ENCODE results near the gene DCXR. TPM values are rescaled to one million over a fixed set of nuclear protein-coding genes. Genes with fewer than 3 reads are reported as not detected.

The DCXR gene
- total RNA-seq, 1 donor from 2014 or later, result 138 TPM

DNA sequence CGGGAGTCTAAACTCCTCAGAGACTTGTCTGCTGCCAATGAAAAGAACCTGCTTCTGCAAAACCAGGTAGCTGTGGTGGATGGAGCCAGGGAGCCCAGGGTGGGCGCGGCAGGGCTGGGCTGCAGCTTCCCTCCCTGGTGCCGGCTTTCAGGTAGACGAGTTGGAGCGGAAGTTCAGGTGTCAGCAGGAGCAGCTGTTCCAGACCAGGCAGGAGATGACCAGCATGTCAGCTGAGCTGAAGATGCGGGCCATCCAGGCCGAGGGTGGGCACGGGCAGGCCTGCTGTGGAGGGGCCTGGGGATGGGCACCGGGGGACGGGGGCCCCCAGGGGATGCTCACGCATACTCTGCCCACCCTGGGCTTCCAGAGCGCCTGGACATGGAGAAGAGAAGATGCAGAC is 9.3 kb downstream of the DCXR start:
- no peak overlapping the region for H3K27ac Mint-ChIP-seq
- H3K36me3 Mint-ChIP-seq (ENCODE audit: low read depth), result peaks cover 4% of the 10 kb centered on the region
- H3K4me1 Mint-ChIP-seq (ENCODE audit: low read depth), result peaks cover 11% of the 10 kb centered on the region
- H3K27me3 Mint-ChIP-seq (ENCODE audit: low read depth), result no peaks in the 10 kb centered on the region
- intact Hi-C loops (cut with micrococcal nuclease), result loop anchor here (10.0 kb wide), 1 partner anchor 207 kb away; no protein-coding TSS in a partner anchor
- no peak for DNase-seq (ENCODE audit: low spot score)
- no peak overlapping the region for H3K4me3 Mint-ChIP-seq (ENCODE audit: low read depth)
- H3K9me3 Mint-ChIP-seq, result no peaks in the 10 kb centered on the region

GRCh38 chr17:82025401-82026107 is 11.9 kb downstream of the DCXR start:
- Mint-ChIP-seq H3K27ac (no peak overlapping the region), H3K4me1 (ENCODE audit: low read depth) (peaks cover 17% of the 10 kb centered on the region), H3K36me3 (ENCODE audit: low read depth) (peaks cover 4% of the 10 kb centered on the region), H3K4me3 (ENCODE audit: low read depth) (no peak overlapping the region), H3K27me3 (ENCODE audit: low read depth) (no peaks in the 10 kb centered on the region), H3K9me3 (no peaks in the 10 kb centered on the region)
- no peak for DNase-seq (ENCODE audit: low spot score)
- intact Hi-C loops (cut with micrococcal nuclease), result loop anchor here (10.0 kb wide), 1 partner anchor 209 kb away; no protein-coding TSS in a partner anchor

- DNase-seq (ENCODE audit: low spot score), result no peak
- Mint-ChIP-seq H3K27ac (no peak overlapping the region), H3K36me3 (ENCODE audit: low read depth) (peaks cover 4% of the 10 kb centered on the region), H3K4me1 (ENCODE audit: low read depth) (peaks cover 17% of the 10 kb centered on the region), H3K27me3 (ENCODE audit: low read depth) (no peaks in the 10 kb centered on the region), H3K4me3 (ENCODE audit: low read depth) (no peak overlapping the region), H3K9me3 (no peaks in the 10 kb centered on the region)
- intact Hi-C loops (cut with micrococcal nuclease), result loop anchor here (5.0 to 10.0 kb wide), 2 partner anchors 98 to 210 kb away; partner anchors contain the start of gene MAFG
Measured at GRCh38 chr17:82024859-82025258, 12.6 kb downstream of the DCXR start.

DNA sequence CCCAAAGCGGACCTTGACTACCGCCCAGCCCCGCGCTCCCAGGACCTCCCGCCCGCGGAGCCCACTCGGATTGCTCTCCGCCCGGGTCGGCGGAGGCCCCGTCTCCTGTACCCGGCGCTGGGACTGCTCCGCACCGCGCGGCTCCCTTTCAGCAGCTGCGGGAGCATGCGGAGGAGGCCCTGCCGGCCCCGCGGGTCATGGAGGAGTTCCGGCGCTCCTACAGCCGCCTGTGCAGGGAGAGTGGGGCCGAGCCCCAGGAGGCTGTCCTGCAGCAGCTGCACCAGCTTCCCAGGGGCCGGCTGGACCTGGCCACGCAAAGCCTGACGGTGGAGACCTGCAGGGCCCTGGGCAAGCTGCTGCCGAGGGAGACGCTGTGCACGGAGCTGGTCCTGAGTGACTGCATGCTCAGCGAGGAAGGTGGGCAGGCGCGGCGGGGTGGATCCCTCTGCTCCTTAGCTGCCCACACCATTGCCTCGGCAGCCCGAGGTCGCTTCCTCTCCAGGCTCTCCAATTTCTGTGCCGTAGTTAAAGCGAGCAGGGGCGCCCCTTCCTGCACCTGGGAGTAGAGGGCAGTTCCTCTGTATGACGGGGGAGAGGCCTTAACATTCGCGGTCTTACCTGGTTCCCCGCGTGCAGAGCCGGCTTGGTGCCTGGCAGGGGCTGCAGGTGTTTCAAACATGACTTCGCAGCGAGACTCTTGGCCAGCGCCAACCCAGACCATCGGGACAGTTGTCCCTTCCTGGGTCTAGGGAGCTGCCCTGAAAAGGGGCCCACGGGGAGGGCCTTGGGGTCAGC is 13.9 kb downstream of the DCXR start:
- Mint-ChIP-seq H3K4me3 (ENCODE audit: low read depth) (peak overlapping the region; percentile 84), H3K27ac (no peak overlapping the region), H3K27me3 (ENCODE audit: low read depth) (no peaks in the 10 kb centered on the region), H3K9me3 (no peaks in the 10 kb centered on the region), H3K4me1 (ENCODE audit: low read depth) (peaks cover 15% of the 10 kb centered on the region), H3K36me3 (ENCODE audit: low read depth) (peaks cover 3% of the 10 kb centered on the region)
- intact Hi-C loops (cut with micrococcal nuclease), result loop anchor here (1.0 to 10.0 kb wide), 4 partner anchors 14 to 211 kb away; partner anchors contain the start of genes DCXR, MAFG and P4HB
- DNase-seq (ENCODE audit: low spot score), result no peak

GRCh38 chr17:82022981-82023446 is 14.5 kb downstream of the DCXR start, which contains the start of gene LRRC45:
Gene LRRC45, plus strand, starts transcription at chr17:82023305. Its CDS starts 339 bp downstream, at chr17:82023644.
- peak; percentile 100 for DNase-seq (ENCODE audit: low spot score)
- H3K4me3 Mint-ChIP-seq (ENCODE audit: low read depth), result peak within 1 kb of the TSS; percentile 84
- intact Hi-C loops (cut with micrococcal nuclease), result loop anchor here (1.0 to 10.0 kb wide), 4 partner anchors 14 to 212 kb away; partner anchors contain the start of genes DCXR, MAFG and P4HB
- peaks cover 15% of the 10 kb centered on the region for H3K4me1 Mint-ChIP-seq (ENCODE audit: low read depth)
- H3K27me3 Mint-ChIP-seq (ENCODE audit: low read depth), result no peaks in the 10 kb centered on the region
- H3K27ac Mint-ChIP-seq, result peak within 1 kb of the TSS; percentile 22
- H3K9me3 Mint-ChIP-seq, result no peaks in the 10 kb centered on the region
- H3K36me3 Mint-ChIP-seq (ENCODE audit: low read depth), result peaks cover 7% of the 10 kb centered on the region

DNA sequence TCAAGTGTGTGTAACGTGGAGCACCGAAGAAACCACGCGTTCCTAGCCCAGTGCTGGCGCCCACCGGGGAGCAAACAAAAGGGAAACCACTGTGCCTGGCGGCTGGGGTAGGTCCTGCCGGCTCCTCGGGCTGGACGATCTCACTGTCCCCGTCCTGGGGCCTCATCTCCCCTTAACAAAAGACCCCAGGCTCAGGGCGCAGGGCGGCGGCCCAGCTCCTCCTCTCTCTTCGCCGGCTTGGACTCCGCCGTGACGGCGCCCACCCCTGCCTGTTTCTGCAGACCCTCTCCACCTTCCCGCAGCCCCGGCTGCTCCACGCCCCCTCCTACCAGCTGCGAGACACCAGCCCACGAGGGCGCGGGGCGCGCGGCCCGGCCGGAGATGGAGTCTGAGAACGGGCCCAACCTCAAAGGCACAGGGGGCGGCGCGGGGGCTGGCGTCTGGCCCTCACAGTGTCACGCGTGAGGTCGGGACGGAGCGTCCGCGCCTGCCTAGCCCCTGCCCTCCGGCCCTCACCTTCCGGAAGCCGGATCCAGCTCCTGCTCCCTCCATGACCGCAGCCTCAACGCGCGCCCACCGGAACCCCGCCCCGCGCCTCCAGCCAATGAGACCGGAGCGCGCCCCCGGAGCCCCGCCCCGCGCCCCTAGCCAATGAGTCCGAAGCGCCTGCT is 15.1 kb downstream of the DCXR start, which contains the start of gene CENPX:
Gene CENPX, minus strand, starts transcription at position 569 of the 671 bp plus-strand sequence. Its CDS starts 17 bp downstream, at position 552.
- H3K27ac Mint-ChIP-seq, result peak within 1 kb of the TSS; percentile 69
- intact Hi-C loops (cut with micrococcal nuclease), result loop anchor here (2.0 to 10.0 kb wide), 3 partner anchors 95 to 212 kb away; partner anchors contain the start of genes MAFG and P4HB
- H3K4me3 Mint-ChIP-seq (ENCODE audit: low read depth), result peak within 1 kb of the TSS; percentile 84

DNA sequence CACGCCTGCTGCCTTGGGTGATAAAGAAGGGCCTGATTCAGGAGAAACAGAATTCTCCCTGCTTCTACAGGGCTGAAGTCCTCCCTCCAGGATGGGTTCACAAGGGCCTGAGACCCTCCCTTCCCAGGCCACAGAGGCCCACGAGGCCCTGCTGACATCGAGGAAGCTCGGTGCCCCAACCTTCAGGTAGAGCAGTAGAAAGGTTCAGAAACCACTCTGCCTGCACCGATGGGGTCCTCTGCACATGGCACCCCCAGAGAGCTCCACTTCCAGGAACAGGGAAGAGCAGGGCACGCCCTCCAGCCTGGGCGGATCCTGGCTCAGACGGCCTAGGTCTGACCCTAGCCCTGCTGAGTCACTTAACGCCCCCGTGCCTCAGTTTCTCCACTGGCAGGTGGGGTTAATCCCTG is 15.6 kb downstream of the DCXR start:
- Mint-ChIP-seq H3K9me3 (no peaks in the 10 kb centered on the region), H3K4me3 (ENCODE audit: low read depth) (peak overlapping the region; percentile 84), H3K27me3 (ENCODE audit: low read depth) (no peaks in the 10 kb centered on the region), H3K27ac (peak overlapping the region; percentile 69), H3K36me3 (ENCODE audit: low read depth) (peaks cover 7% of the 10 kb centered on the region), H3K4me1 (ENCODE audit: low read depth) (peaks cover 15% of the 10 kb centered on the region)
- intact Hi-C loops (cut with micrococcal nuclease), result loop anchor here (2.0 to 10.0 kb wide), 3 partner anchors 95 to 213 kb away; partner anchors contain the start of genes MAFG and P4HB
- no peak for DNase-seq (ENCODE audit: low spot score)

More for the DNA sequence above, 15.1 kb downstream of the DCXR start, which contains the start of gene CENPX:
- H3K27me3 Mint-ChIP-seq (ENCODE audit: low read depth), result no peaks in the 10 kb centered on the region
- no peak for DNase-seq (ENCODE audit: low spot score)
- H3K36me3 Mint-ChIP-seq (ENCODE audit: low read depth), result peaks cover 7% of the 10 kb centered on the region
- H3K4me1 Mint-ChIP-seq (ENCODE audit: low read depth), result peaks cover 15% of the 10 kb centered on the region
- H3K9me3 Mint-ChIP-seq, result no peaks in the 10 kb centered on the region

- peak overlapping the region; percentile 69 for H3K27ac Mint-ChIP-seq
Measured at GRCh38 chr17:82021107-82021899, 16.2 kb downstream of the DCXR start.

GRCh38 chr17:82020572-82021106 is 16.9 kb downstream of the DCXR start:
- no peaks in the 10 kb centered on the region for H3K9me3 Mint-ChIP-seq
- no peak overlapping the region for H3K27ac Mint-ChIP-seq
- DNase-seq (ENCODE audit: low spot score), result no peak
- H3K36me3 Mint-ChIP-seq (ENCODE audit: low read depth), result peaks cover 7% of the 10 kb centered on the region
- peak overlapping the region; percentile 84 for H3K4me3 Mint-ChIP-seq (ENCODE audit: low read depth)
- no peaks in the 10 kb centered on the region for H3K27me3 Mint-ChIP-seq (ENCODE audit: low read depth)
- intact Hi-C loops (cut with micrococcal nuclease), result loop anchor here (1.0 to 10.0 kb wide), 3 partner anchors 62 to 214 kb away; partner anchors contain the start of gene MAFG
- H3K4me1 Mint-ChIP-seq (ENCODE audit: low read depth), result peaks cover 13% of the 10 kb centered on the region

More at GRCh38 chr17:82021107-82021899, 16.2 kb downstream of the DCXR start:
- Mint-ChIP-seq H3K4me3 (ENCODE audit: low read depth) (peak overlapping the region; percentile 84), H3K9me3 (no peaks in the 10 kb centered on the region), H3K27me3 (ENCODE audit: low read depth) (no peaks in the 10 kb centered on the region), H3K4me1 (ENCODE audit: low read depth) (peaks cover 15% of the 10 kb centered on the region), H3K36me3 (ENCODE audit: low read depth) (peaks cover 7% of the 10 kb centered on the region)
- intact Hi-C loops (cut with micrococcal nuclease), result loop anchor here (5.0 to 10.0 kb wide), 2 partner anchors 94 to 213 kb away; partner anchors contain the start of gene MAFG
- DNase-seq (ENCODE audit: low spot score), result no peak

GRCh38 chr17:82019690-82020571 is 17.6 kb downstream of the DCXR start:
- intact Hi-C loops (cut with micrococcal nuclease), result loop anchor here (1.0 to 10.0 kb wide), 3 partner anchors 62 to 215 kb away; partner anchors contain the start of gene MAFG
- Mint-ChIP-seq H3K9me3 (no peaks in the 10 kb centered on the region), H3K36me3 (ENCODE audit: low read depth) (peaks cover 7% of the 10 kb centered on the region), H3K4me1 (ENCODE audit: low read depth) (peaks cover 13% of the 10 kb centered on the region), H3K27me3 (ENCODE audit: low read depth) (no peaks in the 10 kb centered on the region), H3K4me3 (ENCODE audit: low read depth) (peak overlapping the region; percentile 55), H3K27ac (no peak overlapping the region)
- DNase-seq (ENCODE audit: low spot score), result peak; percentile 64

Data from activated T-helper 2 cell treated with anti-CD3 and anti-CD28 coated beads, Interferon-gamma antibody, Interleukin-2, Interleukin-4, amounts not matched to agents 10 μg/mL and 5 μg/mL and 100 μg/mL, durations not matched to agents 14 hours and 24 hours and 36 hours (primary cell).